ENCODE measurements around the gene RCOR2.
"Not testable (repeated sequence)": the region's sequence is repeated elsewhere in the genome, so short reads cannot be mapped to it uniquely, and the experiment has no call there.

RCOR2 gene

DNA sequence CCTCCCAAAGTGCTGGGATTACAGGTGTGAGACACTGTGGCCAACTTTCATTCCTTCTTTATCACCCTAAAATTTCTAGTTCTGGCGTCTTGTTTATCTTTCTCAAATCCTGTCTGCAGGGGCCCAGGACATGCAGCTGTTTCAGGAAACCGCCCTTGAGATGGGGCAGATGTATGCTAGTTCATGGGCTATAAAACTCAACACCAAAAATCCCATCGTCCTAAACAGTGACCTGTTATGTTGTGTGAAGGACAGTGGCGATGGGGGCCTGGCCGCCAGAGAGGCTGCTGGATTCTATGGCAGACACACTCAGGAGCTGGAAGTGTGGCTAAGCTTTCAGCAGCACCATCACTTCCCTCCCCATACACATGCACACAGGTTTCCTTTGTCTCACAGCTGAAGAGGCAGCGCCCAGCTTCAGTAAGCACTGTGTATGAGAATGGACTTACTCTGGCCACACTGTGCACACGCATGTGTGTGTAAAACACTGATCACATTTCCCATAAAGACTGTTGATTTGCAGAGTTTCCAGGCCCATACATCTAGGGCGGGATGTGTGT lies 41.4 kb downstream of the RCOR2 start:
- no peak for DNase-seq

- DNase-seq: no peak
Observed at GRCh38 chr11:63874511-63874910, 42.5 kb downstream of the RCOR2 start.

DNA sequence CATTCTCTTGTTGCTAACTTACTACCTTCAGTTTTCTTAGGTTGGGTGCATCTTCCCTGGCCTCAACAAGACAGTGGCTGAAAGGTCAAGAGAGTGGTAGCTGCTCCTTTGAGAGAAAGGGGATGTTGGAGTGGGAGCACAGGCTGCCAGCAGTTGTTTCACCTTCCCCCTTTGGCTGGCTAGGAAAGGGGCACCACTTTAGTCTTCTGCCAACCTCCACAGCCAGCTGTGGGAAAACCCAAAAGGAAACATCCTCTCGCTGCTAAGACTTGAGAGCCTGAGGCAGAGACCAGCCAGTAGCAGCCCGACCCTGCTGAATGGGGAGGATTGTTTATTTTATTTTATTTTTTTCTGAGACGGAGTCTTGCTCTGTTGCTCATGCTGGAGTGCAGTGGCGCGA lies 43.7 kb downstream of the RCOR2 start:
- no peak for DNase-seq

- no peak for DNase-seq
Observed at GRCh38 chr11:63872800-63873197, 44.2 kb downstream of the RCOR2 start.

GRCh38 chr11:63871962-63872799 lies 44.8 kb downstream of the RCOR2 start:
- DNase-seq: no peak

- no peak for DNase-seq
Observed at GRCh38 chr11:63870351-63871140, 46.4 kb downstream of the RCOR2 start.

DNA sequence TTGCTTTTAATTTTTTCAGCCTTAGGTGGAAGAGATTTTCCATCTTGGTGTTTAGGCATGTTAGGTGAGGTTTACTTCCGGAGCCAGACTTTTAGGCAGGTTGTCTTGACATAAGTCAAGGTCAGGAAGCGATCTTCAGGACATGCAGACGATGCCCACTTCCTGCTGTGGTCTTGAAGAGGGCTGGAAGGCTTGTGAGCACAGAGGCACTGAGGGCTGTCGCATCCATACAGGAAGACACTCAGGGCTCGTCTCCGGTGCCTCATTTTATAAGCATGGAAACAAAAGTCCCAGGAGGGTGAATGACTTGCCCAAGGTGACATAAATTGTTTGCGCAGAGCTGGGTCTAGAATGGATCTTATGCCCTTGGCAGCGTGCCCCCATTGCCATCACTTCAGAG lies 47.3 kb downstream of the RCOR2 start:
- no peak for DNase-seq

DNA sequence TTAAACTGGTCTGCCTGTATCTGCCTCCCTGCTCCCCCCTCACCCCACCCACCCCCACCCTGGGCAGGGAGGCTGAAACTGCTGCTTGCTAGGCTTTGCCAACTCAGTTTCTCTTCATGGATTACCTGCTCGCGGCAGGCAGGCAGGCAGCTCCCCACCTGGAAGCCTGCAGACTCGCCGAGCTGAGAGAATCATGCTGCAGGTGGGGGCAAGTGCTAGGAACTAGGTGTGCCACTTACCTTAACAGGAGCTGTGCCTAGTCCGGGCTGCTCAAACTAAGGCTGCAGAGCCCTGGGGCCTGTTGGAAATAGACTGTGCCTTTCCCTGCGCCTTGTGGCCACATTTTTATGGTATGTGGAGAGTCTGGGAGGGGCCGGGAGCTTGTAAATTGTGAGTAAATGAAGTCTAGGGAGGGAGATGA lies 47.8 kb downstream of the RCOR2 start:
- DNase-seq: no peak

DNA sequence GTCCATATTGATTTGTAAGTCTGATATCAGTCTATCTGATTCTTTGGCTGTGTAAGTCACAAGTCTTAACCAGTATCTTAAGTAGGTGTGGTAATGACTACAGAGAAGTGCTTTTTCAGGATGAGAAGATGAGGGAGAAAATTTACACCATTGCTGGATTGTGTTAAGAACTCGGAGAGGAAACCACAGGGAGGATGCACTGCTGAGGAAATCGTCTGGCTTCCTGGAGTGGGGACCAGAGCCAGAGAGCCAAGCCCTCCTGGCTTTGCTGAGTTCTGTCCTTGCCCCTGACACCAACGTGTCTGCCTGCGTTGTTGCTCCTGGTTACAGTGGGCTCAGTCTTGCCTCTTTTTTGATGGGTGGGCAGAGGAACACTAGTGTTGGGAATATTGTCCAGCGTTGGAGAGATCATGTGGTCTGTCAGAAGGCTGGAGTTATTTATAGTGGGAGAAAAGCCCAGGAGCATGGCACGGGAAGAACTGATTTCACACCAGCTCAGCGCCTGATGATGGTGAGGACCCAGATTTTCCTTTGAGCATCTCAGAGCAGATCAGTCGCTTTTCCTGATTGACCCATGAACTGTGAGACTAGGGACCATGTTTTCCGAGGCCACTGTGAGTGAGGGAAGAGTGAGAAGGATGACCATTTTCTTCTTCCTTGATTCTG lies 48.4 kb downstream of the RCOR2 start:
- no peak for DNase-seq

GRCh38 chr11:63867511-63867910 lies 49.5 kb downstream of the RCOR2 start:
- no peak for DNase-seq

DNA sequence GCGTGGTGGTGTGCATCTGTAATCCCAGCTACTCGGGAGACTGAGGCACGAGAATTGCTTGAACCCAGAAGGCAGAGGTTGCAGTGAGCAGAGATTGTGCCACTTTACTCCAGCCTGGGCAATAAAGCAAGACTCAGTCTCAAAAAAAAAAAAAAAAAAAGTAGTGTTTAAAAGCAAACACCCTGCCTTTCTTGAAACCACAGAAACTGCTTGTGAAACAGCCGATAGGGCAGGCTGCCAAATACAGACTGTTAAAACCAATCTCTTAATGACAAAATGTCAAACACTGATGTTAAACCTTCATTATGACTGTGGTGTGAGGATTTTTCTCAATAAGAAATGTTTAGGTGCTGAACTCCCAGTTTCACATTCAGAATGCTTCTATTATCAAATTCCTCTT lies 50.8 kb downstream of the RCOR2 start:
- DNase-seq: no peak

DNA sequence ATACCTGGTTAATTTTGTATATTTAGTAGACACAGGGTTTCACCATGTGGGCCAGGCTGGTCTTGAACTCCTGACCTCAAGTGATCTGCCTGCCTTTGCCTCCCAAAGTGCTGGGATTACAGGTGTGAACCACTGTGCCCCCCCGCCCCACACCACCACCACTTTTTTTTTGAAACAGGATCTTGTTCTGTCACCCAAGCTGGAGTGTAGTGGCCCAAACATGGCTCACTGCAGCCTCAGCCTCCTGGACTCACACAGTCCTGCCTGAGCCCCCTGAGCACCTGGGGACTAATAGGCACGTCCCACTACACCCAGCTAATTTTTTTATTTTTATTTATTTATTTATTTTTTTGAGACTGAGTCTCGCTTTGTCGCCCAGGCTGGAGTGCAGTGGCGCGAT lies 53.3 kb downstream of the RCOR2 start:
- DNase-seq: not testable (repeated sequence)

GRCh38 chr11:63862923-63863322 lies 54.0 kb downstream of the RCOR2 start:
- no peak for DNase-seq

All from NCI-H1436 treated with DMSO at 0.1 percent for 48 hours (cell line).